Gastroesophageal sphincter (tissue), 3 donors: ENCODE data around the gene PTS.

Source experiments
- EP300 ChIP-seq: sonication (generic); formaldehyde crosslinking; IDR thresholded peaks from one replicate; pipeline ENCODE4 v1.6.1; 2017; ENCODE audit warnings: antibody characterized with exemption, mild to moderate bottlenecking
- POLR2A ChIP-seq, 2 donors: fragments of 450-650 bp; IDR thresholded peaks; one replicate each; pipeline ENCODE4 v1.6.1; 2017; ENCODE audit warnings: antibody characterized with exemption in 2 of 2, mild to moderate bottlenecking in 2 of 2, moderate library complexity in 1 of 2
- POLR2AphosphoS5 ChIP-seq: sonication (generic); formaldehyde crosslinking; IDR thresholded peaks from one replicate; pipeline ENCODE4 v1.6.1; 2017; ENCODE audit warnings: antibody characterized with exemption
- TF ChIP-seq, protein P1 (sequence below), 4 experiments: fragments of 200-600 bp in 2 of 4; fragments of 450-650 bp in 2 of 4; sonication (generic) in 1 of 4; IDR thresholded peaks; one replicate each; pipeline ENCODE4 v1.5.1; 2017 to 2019; ENCODE audit warnings: antibody characterized with exemption in 4 of 4, mild to moderate bottlenecking in 2 of 4, moderate library complexity in 2 of 4

DNA sequence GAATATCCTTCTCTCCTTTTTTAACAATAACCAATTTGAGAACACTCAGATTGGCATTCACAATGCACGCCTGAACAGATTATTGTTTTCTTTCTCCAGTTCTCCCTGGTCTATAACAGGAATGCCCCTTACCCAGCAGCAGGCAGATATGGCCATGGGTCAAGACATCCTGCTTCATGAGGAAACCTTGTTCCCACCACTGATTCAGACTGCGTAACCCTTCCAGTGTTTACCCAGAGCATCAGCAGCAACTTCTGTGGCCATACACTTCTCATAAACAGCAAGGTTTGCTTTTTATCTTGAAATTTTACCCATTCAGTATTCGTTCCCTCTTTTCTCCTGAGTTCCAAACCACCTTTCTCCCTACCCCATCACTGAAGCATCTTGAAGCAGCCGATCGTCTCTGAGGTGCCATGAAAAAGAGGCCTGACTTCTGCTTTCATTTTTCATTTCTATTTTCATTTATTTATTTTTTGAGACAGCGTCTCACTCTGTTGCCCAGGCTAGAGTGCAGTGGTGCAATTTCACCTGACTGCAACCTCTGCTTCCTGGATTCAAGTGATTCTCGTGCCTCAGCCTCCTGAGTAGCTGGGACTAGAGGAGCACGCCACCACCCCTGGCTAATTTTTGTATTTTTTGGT lies 9.6 kb downstream of the PTS start:
- TF ChIP-seq, protein P1, sequence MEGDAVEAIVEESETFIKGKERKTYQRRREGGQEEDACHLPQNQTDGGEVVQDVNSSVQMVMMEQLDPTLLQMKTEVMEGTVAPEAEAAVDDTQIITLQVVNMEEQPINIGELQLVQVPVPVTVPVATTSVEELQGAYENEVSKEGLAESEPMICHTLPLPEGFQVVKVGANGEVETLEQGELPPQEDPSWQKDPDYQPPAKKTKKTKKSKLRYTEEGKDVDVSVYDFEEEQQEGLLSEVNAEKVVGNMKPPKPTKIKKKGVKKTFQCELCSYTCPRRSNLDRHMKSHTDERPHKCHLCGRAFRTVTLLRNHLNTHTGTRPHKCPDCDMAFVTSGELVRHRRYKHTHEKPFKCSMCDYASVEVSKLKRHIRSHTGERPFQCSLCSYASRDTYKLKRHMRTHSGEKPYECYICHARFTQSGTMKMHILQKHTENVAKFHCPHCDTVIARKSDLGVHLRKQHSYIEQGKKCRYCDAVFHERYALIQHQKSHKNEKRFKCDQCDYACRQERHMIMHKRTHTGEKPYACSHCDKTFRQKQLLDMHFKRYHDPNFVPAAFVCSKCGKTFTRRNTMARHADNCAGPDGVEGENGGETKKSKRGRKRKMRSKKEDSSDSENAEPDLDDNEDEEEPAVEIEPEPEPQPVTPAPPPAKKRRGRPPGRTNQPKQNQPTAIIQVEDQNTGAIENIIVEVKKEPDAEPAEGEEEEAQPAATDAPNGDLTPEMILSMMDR (IDR thresholded peaks at IDR 0.05): no peak
- TF ChIP-seq POLR2AphosphoS5: no peak
- no peak for TF ChIP-seq POLR2A (IDR thresholded peaks at IDR 0.05)
- TF ChIP-seq EP300: no peak
